ENCODE measurements around the gene NSF. TPM values are rescaled to one million over a fixed set of nuclear protein-coding genes. Genes with fewer than 3 reads are reported as not detected.

NSF gene
- total RNA-seq, 2 experiments from 2014 or later, result 17.7 to 19.1 TPM

DNA sequence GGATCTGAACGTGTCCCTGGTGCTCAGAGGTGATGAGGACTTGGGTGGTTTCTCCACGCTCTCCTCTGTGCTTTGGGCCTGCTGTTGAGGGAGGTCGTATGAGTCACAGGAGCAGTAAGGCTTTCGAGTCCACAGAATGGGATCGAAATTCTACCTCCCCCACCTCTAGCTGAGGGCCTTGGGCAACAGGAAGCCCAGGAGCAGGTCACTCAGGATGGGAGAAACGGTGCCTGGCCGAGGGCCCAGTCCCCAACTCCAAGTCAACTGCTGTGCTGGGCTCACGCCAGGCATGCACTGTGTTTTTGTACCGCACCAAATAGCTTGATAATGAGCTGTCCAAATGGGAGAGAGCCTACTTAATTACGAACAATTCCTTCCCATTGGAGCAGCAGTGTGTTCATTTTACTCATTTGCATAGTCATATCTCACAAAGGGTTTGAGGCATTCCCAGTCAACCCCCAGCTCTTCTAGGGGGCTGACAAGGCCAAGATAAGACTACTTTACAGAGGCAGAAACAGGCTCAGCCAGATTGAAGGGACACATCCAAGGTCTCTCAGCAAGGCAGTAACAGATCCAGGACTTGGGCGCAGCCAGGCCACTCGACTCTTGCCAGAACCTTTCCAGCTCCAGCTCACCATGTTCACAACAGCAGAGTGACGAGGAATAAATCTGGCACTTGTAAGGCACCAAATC is 174.4 kb downstream of the NSF start:
- CTCF ChIA-PET, result no interaction called here
- Histone ChIP-seq H3K27ac (ENCODE audit: low read depth in 1 of 2, low read length in 2 of 2) (no peak overlapping the region), H3K4me1 (ENCODE audit: insufficient read depth, low read length) (peaks cover 4% of the 10 kb centered on the region), H3K9me3 (ENCODE audit: control insufficient read depth in 1 of 2, insufficient read depth in 1 of 2, low read length in 2 of 2) (peaks cover 0 to 4% of the 10 kb centered on the region in 2 experiments), H3K36me3 (ENCODE audit: insufficient read depth, low read length) (no peaks in the 10 kb centered on the region), H3K27me3 (ENCODE audit: control insufficient read depth in 1 of 2, insufficient read depth in 2 of 2, low read length in 2 of 2) (peaks cover 0 to 6% of the 10 kb centered on the region in 2 experiments), H3K4me3 (ENCODE audit: low read length) (no peak overlapping the region)
- Mint-ChIP-seq H3K27ac (no peak overlapping the region), H3K4me3 (no peak overlapping the region), H3K36me3 (ENCODE audit: low read depth) (no peaks in the 10 kb centered on the region), H3K9me3 (no peaks in the 10 kb centered on the region), H3K27me3 (peaks cover 4% of the 10 kb centered on the region), H3K4me1 (ENCODE audit: low read depth) (no peaks in the 10 kb centered on the region)
- POLR2A ChIA-PET, result no interaction called here
- no peak for TF ChIP-seq CTCF (IDR thresholded peaks at IDR 0.05)
- ATAC-seq (ENCODE audit: poor library complexity) (no peak), DNase-seq (no peak)
- intact Hi-C loops (cut with DNase I, micrococcal nuclease), result no loop called here

- Mint-ChIP-seq H3K9me3 (no peaks in the 10 kb centered on the region), H3K4me1 (ENCODE audit: low read depth) (peaks cover 4% of the 10 kb centered on the region), H3K4me3 (no peak overlapping the region), H3K36me3 (ENCODE audit: low read depth) (no peaks in the 10 kb centered on the region), H3K27me3 (peaks cover 8% of the 10 kb centered on the region), H3K27ac (no peak overlapping the region)
- DNase-seq (no peak), ATAC-seq (ENCODE audit: poor library complexity) (no peak)
- ChIA-PET CTCF (no interaction called here), POLR2A (no interaction called here)
- no peaks in the 10 kb centered on the region for H3K36me3 ChIP-seq (ENCODE audit: insufficient read depth, low read length)
- H3K27ac ChIP-seq (ENCODE audit: low read depth in 1 of 2, low read length in 2 of 2), result no peak overlapping the region
- peaks cover 0 to 9% of the 10 kb centered on the region in 2 experiments for H3K9me3 ChIP-seq (ENCODE audit: control insufficient read depth in 1 of 2, insufficient read depth in 1 of 2, low read length in 2 of 2)
- no peak for TF ChIP-seq CTCF (IDR thresholded peaks at IDR 0.05)
- H3K27me3 ChIP-seq (ENCODE audit: control insufficient read depth in 1 of 2, insufficient read depth in 2 of 2, low read length in 2 of 2), result peaks cover 5 to 12% of the 10 kb centered on the region in 2 experiments
- peaks cover 10% of the 10 kb centered on the region for H3K4me1 ChIP-seq (ENCODE audit: insufficient read depth, low read length)
- H3K4me3 ChIP-seq (ENCODE audit: low read length), result no peak overlapping the region
- intact Hi-C loops (cut with DNase I, micrococcal nuclease), result no loop called here
Observed at GRCh38 chr17:46765453-46765852, 175.0 kb downstream of the NSF start.

DNA sequence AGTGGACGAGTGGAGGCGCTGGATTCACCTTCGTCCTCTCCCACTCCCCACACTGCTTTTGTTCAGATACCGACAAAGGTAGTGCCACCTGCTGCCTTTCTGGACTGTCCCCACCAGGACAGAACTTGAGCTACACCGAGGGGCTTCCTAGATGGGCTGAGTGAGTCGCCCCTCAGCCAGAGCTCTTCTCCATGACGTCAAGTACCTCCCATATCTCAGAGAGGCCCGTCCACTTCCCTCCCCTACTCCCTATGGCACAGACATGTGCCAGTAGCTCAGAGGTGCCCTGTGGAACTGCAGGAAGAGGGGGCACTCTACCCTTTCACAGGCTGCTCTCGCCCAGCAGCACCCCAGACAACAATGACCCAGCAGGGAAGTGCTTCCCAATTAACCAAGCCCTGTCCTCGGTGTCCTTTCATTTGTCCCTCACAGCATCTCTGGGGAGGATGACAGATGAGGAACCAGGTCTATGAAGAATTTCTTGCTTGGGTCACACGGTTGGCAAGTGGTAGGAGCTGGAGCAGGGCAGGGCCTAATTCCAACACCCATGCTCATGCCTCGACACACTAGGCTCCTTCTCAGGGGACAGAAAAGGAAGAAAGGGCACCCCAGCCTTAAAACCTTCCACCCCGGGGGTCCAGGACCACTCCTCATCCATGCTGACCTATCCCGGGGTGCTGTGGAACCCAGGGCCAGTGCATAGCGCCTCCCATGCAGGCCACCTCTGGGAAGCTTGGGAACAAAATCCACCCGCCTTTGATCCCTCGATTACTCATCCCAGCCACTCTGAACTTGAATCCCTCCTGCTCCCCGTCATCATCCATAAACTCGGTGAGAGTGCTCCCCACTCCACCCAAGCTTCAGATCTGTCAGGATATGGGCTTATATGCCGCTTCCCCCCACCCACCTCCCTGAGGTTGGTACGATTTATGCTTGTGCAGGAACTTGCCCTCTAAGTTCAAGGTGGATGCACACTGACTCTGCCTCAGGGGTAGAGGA is 176.3 kb downstream of the NSF start:
- H3K4me3 Mint-ChIP-seq, result no peak overlapping the region
- DNase-seq (no peak), ATAC-seq (ENCODE audit: poor library complexity) (no peak)
- H3K27me3 Mint-ChIP-seq, result peaks cover 12% of the 10 kb centered on the region
- Histone ChIP-seq H3K4me3 (ENCODE audit: low read length) (no peak overlapping the region), H3K36me3 (ENCODE audit: insufficient read depth, low read length) (no peaks in the 10 kb centered on the region), H3K4me1 (ENCODE audit: insufficient read depth, low read length) (peaks cover 17% of the 10 kb centered on the region), H3K27me3 (ENCODE audit: control insufficient read depth in 1 of 2, insufficient read depth in 2 of 2, low read length in 2 of 2) (peaks cover 10 to 18% of the 10 kb centered on the region in 2 experiments), H3K27ac (ENCODE audit: low read depth in 1 of 2, low read length in 2 of 2) (no peak overlapping the region), H3K9me3 (ENCODE audit: control insufficient read depth in 1 of 2, insufficient read depth in 1 of 2, low read length in 2 of 2) (peaks cover 0 to 13% of the 10 kb centered on the region in 2 experiments)
- intact Hi-C loops (cut with DNase I, micrococcal nuclease), result no loop called here
- no peak for TF ChIP-seq CTCF (IDR thresholded peaks at IDR 0.05)
- H3K27ac Mint-ChIP-seq, result no peak overlapping the region
- H3K36me3 Mint-ChIP-seq (ENCODE audit: low read depth), result no peaks in the 10 kb centered on the region
- ChIA-PET CTCF (no interaction called here), POLR2A (no interaction called here)
- H3K9me3 Mint-ChIP-seq, result no peaks in the 10 kb centered on the region
- peaks cover 7% of the 10 kb centered on the region for H3K4me1 Mint-ChIP-seq (ENCODE audit: low read depth)
